ENCODE measurements around the gene CSMD2. TPM values are rescaled to one million over a fixed set of nuclear protein-coding genes. Genes with fewer than 3 reads are reported as not detected.

CSMD2 gene
- total and polyA plus RNA-seq, 2 experiments from 2014 or later, result 5.3 to 16.6 TPM

GRCh38 chr1:33828654-33829053 is 336.4 kb downstream of the CSMD2 start:
- Histone ChIP-seq H3K79me2 (replicated peaks; ENCODE audit: insufficient read depth) (no peaks in the 10 kb centered on the region), H3F3A (replicated peaks; ENCODE audit: low read depth) (no peaks in the 10 kb centered on the region), H3K27me3 (ENCODE audit: insufficient read depth) (no peaks in the 10 kb centered on the region), H3K36me3 (ENCODE audit: insufficient read depth) (no peaks in the 10 kb centered on the region; the same call in 1 of the 2 replicates), H3K27ac (ENCODE audit: low read depth) (no peak overlapping the region), H3K4me1 (ENCODE audit: insufficient read depth) (no peaks in the 10 kb centered on the region), H3K4me3 (no peak overlapping the region), H3K9me2 (ENCODE audit: insufficient read depth) (0 out of 2 replicates have a peak, but pooled peaks cover 4% of the 10 kb centered on the region), H2AFZ (no peak overlapping the region), H3K4me2 (no peak overlapping the region), H4K20me1 (replicated peaks; ENCODE audit: insufficient read depth) (no peaks in the 10 kb centered on the region)
- Mint-ChIP-seq H3K4me3 (no peak overlapping the region), H3K9me3 (peaks cover 53% of the 10 kb centered on the region), H3K27me3 (ENCODE audit: insufficient read depth, low read depth, poor library complexity) (peaks cover 2% of the 10 kb centered on the region), H3K4me1 (no peaks in the 10 kb centered on the region), H3K36me3 (ENCODE audit: low read depth) (peaks cover 53% of the 10 kb centered on the region), H3K27ac (no peak overlapping the region)
- ATAC-seq, result no peak
- DNase-seq (ENCODE audit: low spot score), result no peak
- no peak for TF ChIP-seq EZH2 (IDR thresholded peaks at IDR 0.05; ENCODE audit: low read depth, unreplicated experiment)
- no peak for TF ChIP-seq STAT1 (IDR thresholded peaks at IDR 0.05; ENCODE audit: unreplicated experiment)
- TF ChIP-seq ZNF462 (CRISPR knock-in tag; IDR thresholded peaks at IDR 0.05), result no peak
- TF ChIP-seq EZH2phosphoT487 (IDR thresholded peaks at IDR 0.05; ENCODE audit: unreplicated experiment), result no peak
- TF ChIP-seq JUNB (IDR thresholded peaks at IDR 0.05; ENCODE audit: unreplicated experiment), result no peak
- no peak for TF ChIP-seq ZNF331 (CRISPR knock-in tag; IDR thresholded peaks at IDR 0.05; ENCODE audit: low read depth)
- no peak for TF ChIP-seq NANOG (IDR thresholded peaks at IDR 0.05; ENCODE audit: borderline replicate concordance)
- TF ChIP-seq CREB1 (CRISPR knock-in tag; IDR thresholded peaks at IDR 0.05; ENCODE audit: low read depth), result no peak
- no peak for TF ChIP-seq ZNF114 (CRISPR knock-in tag; IDR thresholded peaks at IDR 0.05)
- TF ChIP-seq ETS1 (IDR thresholded peaks at IDR 0.05), result no peak
